GM10266 (cell line): ENCODE measurements around the gene ADGRD1.
A peak's percentile ranks its signal among the peaks of the same experiment; 100 is the strongest.

ENCODE experiments used
- DNase-seq: peaks from one replicate; pipeline ENCODE4 v3.0.0; 2012; ENCODE audit errors: extremely low spot score
- TF ChIP-seq, protein P1 (sequence below): IDR thresholded peaks from 2 replicates; pipeline ENCODE4 v1.5.1; 2012; ENCODE audit warnings: mild to moderate bottlenecking, low read depth; ENCODE audit not compliant: control insufficient read depth, insufficient read depth; ENCODE audit errors: missing control alignments

Gene ADGRD1

DNA sequence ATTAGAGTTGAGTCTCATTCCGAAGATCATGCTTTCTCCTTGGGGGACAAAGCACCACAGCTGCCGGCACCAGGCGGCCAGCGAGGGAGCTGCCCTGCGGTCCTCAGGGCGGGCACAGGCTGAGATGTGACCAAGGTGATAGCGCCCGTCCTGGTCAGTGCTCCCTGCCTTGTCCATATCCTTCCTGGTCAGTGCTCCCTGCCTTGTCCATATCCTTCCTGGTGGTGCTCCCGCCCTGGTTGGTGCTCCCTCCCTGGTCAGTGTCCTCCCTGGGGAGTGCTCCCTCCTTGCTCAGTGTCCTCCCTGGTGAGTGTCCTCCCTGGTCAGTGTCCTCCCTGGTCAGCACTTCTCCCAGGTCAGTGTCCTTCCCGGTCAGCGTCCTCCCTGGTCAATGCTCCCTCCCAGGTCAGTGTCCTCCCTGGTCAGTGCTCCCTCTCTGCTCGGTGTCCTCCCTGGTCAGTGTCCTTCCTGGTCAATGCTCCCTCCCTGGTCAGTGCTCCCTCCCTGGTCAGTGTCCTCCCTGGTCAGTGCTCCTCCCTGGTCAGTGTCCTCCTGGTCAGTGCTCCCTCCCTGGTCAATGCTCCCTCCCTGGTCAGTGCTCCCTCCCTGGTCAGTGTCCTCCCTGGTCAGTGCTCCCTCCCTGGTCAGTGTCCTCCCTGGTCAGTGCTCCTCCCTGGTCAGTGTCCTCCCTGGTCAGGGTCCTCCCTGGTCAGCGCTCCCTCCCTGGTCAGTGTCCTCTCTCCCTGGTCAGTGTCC is 92.2 kb downstream of the ADGRD1 start:
- no peak for DNase-seq
- TF ChIP-seq, protein P1, sequence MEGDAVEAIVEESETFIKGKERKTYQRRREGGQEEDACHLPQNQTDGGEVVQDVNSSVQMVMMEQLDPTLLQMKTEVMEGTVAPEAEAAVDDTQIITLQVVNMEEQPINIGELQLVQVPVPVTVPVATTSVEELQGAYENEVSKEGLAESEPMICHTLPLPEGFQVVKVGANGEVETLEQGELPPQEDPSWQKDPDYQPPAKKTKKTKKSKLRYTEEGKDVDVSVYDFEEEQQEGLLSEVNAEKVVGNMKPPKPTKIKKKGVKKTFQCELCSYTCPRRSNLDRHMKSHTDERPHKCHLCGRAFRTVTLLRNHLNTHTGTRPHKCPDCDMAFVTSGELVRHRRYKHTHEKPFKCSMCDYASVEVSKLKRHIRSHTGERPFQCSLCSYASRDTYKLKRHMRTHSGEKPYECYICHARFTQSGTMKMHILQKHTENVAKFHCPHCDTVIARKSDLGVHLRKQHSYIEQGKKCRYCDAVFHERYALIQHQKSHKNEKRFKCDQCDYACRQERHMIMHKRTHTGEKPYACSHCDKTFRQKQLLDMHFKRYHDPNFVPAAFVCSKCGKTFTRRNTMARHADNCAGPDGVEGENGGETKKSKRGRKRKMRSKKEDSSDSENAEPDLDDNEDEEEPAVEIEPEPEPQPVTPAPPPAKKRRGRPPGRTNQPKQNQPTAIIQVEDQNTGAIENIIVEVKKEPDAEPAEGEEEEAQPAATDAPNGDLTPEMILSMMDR = no peak

DNA sequence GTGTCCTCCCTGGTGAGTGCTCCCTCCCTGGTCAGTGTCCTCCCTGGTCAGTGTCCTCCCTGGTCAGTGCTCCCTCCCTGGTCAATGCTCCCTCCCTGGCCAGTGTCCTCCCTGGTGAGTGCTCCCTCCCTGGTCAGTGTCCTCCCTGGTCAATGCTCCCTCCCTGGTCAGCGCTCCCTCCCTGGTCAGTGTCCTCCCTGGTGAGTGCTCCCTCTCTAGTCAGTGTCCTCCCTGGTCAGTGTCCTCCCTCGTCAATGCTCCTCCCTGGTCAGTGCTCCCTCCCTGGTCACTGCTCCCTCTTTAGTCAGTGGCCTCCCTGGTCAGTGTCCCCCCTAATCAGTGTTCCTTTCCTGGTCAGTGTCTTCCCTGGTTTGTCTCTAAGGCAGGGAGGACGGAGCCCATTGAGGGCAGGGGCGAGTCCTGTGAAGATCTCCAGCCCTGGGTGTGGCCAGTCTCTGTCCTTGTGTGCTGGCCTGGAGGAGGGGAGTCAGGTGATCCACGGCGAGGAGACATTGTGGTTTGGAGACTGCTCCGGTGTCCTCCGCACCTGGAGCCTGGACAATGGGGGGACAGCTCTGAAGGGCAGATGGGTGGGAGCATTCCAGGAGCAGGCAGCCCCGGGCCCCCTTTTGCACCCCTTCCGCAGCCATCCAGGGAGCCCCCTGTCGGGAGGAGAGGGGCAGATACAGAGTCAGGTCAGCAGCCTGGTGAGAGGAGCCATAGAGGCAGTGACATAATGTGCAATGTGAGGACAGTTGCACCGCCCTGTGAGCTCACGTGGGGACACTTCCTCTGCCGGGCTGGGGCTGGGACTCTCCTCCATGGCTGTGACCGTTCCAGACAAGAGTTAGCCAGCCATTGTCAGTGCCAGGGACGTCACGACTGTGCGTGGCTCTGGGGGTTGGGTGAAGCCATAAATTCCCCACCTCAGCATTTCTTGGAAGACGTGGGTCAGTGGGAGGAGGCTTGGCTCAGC is 93.4 kb downstream of the ADGRD1 start:
- TF ChIP-seq, protein P1 = no peak
- peak; percentile 47 for DNase-seq

- TF ChIP-seq, protein P1 = no peak
- DNase-seq = no peak
Measured at GRCh38 chr12:131047789-131048610, 94.3 kb downstream of the ADGRD1 start.

DNA sequence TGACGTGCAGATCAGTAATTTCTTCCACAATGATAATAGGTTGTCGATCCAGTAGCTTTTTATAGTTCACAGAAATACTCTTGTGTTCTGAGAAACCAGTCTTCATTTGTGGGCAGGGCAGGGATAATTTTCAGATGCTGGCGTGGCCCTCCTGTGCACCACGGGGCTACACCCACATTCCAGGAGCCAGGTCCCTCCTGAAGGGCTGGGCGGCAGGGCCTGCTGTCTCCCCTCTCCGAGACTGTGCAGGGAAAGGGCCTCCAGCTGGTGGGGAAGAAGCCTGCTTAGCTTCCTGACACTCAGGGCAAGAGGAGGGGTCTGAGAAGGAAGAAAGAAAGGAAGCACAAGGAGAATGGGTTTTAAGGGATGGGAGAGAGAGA is 94.9 kb downstream of the ADGRD1 start:
- no peak for DNase-seq
- TF ChIP-seq, protein P1 = no peak

- TF ChIP-seq, protein P1 = no peak
- no peak for DNase-seq
Measured at GRCh38 chr12:131049002-131049401, 95.3 kb downstream of the ADGRD1 start.

- TF ChIP-seq, protein P1 = no peak
- DNase-seq = no peak
Measured at GRCh38 chr12:131049549-131050339, 96.0 kb downstream of the ADGRD1 start.
